GM11168 (cell line): ENCODE data around the gene GMDS.

ENCODE experiments used
- in situ Hi-C: fragments of 300-500 bp; cut with MboI; formaldehyde crosslinking; loops from one replicate; pipeline ENCODE4 v1.12.0; 2022; ENCODE audit warnings: low sequenced_read_pairs; ENCODE audit not compliant: unreplicated experiment

GMDS gene

GRCh38 chr6:1832358-1832757 lies 413.0 kb downstream of the GMDS start:
- in situ Hi-C loops: no loop called here

GRCh38 chr6:1827984-1828793 lies 417.2 kb downstream of the GMDS start:
- in situ Hi-C loops: no loop called here

- in situ Hi-C loops: no loop called here
Measured at GRCh38 chr6:1825926-1826325, 419.5 kb downstream of the GMDS start.

GRCh38 chr6:1825277-1825676 lies 420.1 kb downstream of the GMDS start:
- in situ Hi-C loops: no loop called here

- in situ Hi-C loops: no loop called here
Measured at GRCh38 chr6:1821513-1822183, 423.8 kb downstream of the GMDS start.

- in situ Hi-C loops: no loop called here
Measured at GRCh38 chr6:1821164-1821512, 424.3 kb downstream of the GMDS start.

- in situ Hi-C loops: no loop called here
Measured at GRCh38 chr6:1820714-1821113, 424.7 kb downstream of the GMDS start.

- in situ Hi-C loops: no loop called here
Measured at GRCh38 chr6:1820165-1820564, 425.2 kb downstream of the GMDS start.

- in situ Hi-C loops: no loop called here
Measured at GRCh38 chr6:1819007-1819406, 426.4 kb downstream of the GMDS start.

GRCh38 chr6:1817033-1817761 lies 428.2 kb downstream of the GMDS start:
- in situ Hi-C loops: no loop called here

- in situ Hi-C loops: no loop called here
Measured at GRCh38 chr6:1815827-1816452, 429.5 kb downstream of the GMDS start.

- in situ Hi-C loops: no loop called here
Measured at GRCh38 chr6:1814279-1814678, 431.1 kb downstream of the GMDS start.

- in situ Hi-C loops: no loop called here
Measured at GRCh38 chr6:1812487-1812886, 432.9 kb downstream of the GMDS start.

GRCh38 chr6:1812034-1812433 lies 433.4 kb downstream of the GMDS start:
- in situ Hi-C loops: no loop called here

GRCh38 chr6:1810880-1811279 lies 434.5 kb downstream of the GMDS start:
- in situ Hi-C loops: no loop called here

- in situ Hi-C loops: no loop called here
Measured at GRCh38 chr6:1809291-1809988, 436.0 kb downstream of the GMDS start.

- in situ Hi-C loops: no loop called here
Measured at GRCh38 chr6:1806935-1807334, 438.5 kb downstream of the GMDS start.

- in situ Hi-C loops: no loop called here
Measured at GRCh38 chr6:1802491-1803395, 442.7 kb downstream of the GMDS start.

GRCh38 chr6:1801401-1801800 lies 444.0 kb downstream of the GMDS start:
- in situ Hi-C loops: no loop called here
